ENCODE measurements around the gene ANKK1.

ANKK1 gene

GRCh38 chr11:113409526-113409925 is 21.9 kb downstream of the ANKK1 start:
- H3K4me3 Mint-ChIP-seq, result no peak overlapping the region
- ATAC-seq (replicated peaks) (no peak), DNase-seq (no peak)
- no peak overlapping the region for H3K27ac Mint-ChIP-seq
- H3K9me3 Mint-ChIP-seq, result no peaks in the 10 kb centered on the region
- H3K4me1 Mint-ChIP-seq, result no peaks in the 10 kb centered on the region
- no peaks in the 10 kb centered on the region for H3K27me3 Mint-ChIP-seq
- H3K36me3 Mint-ChIP-seq, result no peaks in the 10 kb centered on the region

- Mint-ChIP-seq H3K4me3 (no peak overlapping the region), H3K9me3 (no peaks in the 10 kb centered on the region), H3K27ac (no peak overlapping the region), H3K4me1 (no peaks in the 10 kb centered on the region), H3K27me3 (no peaks in the 10 kb centered on the region), H3K36me3 (no peaks in the 10 kb centered on the region)
- ATAC-seq (replicated peaks), result no peak
- DNase-seq, result no peak
These were observed 23.0 kb downstream of the ANKK1 start for GRCh38 chr11:113410414-113411135.

- Mint-ChIP-seq H3K27ac (no peak overlapping the region), H3K27me3 (no peaks in the 10 kb centered on the region), H3K4me1 (no peaks in the 10 kb centered on the region), H3K4me3 (no peak overlapping the region), H3K9me3 (no peaks in the 10 kb centered on the region), H3K36me3 (no peaks in the 10 kb centered on the region)
- ATAC-seq (replicated peaks) (no peak), DNase-seq (no peak)
These were observed 24.0 kb downstream of the ANKK1 start for GRCh38 chr11:113411536-113411935.

- Mint-ChIP-seq H3K4me1 (no peaks in the 10 kb centered on the region), H3K4me3 (no peak overlapping the region), H3K27ac (no peak overlapping the region), H3K36me3 (no peaks in the 10 kb centered on the region), H3K27me3 (no peaks in the 10 kb centered on the region), H3K9me3 (no peaks in the 10 kb centered on the region)
- DNase-seq (no peak), ATAC-seq (replicated peaks) (no peak)
These were observed 25.1 kb downstream of the ANKK1 start for GRCh38 chr11:113412675-113413074.

- Mint-ChIP-seq H3K27me3 (no peaks in the 10 kb centered on the region), H3K4me3 (no peak overlapping the region), H3K4me1 (no peaks in the 10 kb centered on the region), H3K9me3 (no peaks in the 10 kb centered on the region), H3K36me3 (no peaks in the 10 kb centered on the region), H3K27ac (no peak overlapping the region)
- ATAC-seq (replicated peaks), result no peak
- DNase-seq, result no peak
These were observed 27.8 kb downstream of the ANKK1 start for GRCh38 chr11:113415343-113415742.

- no peak overlapping the region for H3K27ac Mint-ChIP-seq
- no peaks in the 10 kb centered on the region for H3K36me3 Mint-ChIP-seq
- H3K4me1 Mint-ChIP-seq, result no peaks in the 10 kb centered on the region
- no peak for ATAC-seq (replicated peaks)
- H3K27me3 Mint-ChIP-seq, result peaks cover 0 to 5% of the 10 kb centered on the region in 2 donors
- H3K4me3 Mint-ChIP-seq, result no peak overlapping the region
- no peaks in the 10 kb centered on the region for H3K9me3 Mint-ChIP-seq
- DNase-seq, result no peak
These were observed 29.8 kb downstream of the ANKK1 start for GRCh38 chr11:113417428-113417827.

- no peak for DNase-seq
- Mint-ChIP-seq H3K4me3 (no peak overlapping the region), H3K27me3 (peaks cover 0 to 5% of the 10 kb centered on the region in 2 donors), H3K9me3 (no peaks in the 10 kb centered on the region), H3K27ac (no peak overlapping the region), H3K4me1 (no peaks in the 10 kb centered on the region), H3K36me3 (no peaks in the 10 kb centered on the region)
- ATAC-seq (replicated peaks), result no peak
These were observed 31.9 kb downstream of the ANKK1 start for GRCh38 chr11:113419454-113420003.

- H3K4me3 Mint-ChIP-seq, result no peak overlapping the region
- H3K4me1 Mint-ChIP-seq, result no peaks in the 10 kb centered on the region
- H3K9me3 Mint-ChIP-seq, result no peaks in the 10 kb centered on the region
- ATAC-seq (replicated peaks) (no peak), DNase-seq (no peak)
- H3K36me3 Mint-ChIP-seq, result no peaks in the 10 kb centered on the region
- H3K27ac Mint-ChIP-seq, result no peak overlapping the region
- peaks cover 0 to 5% of the 10 kb centered on the region in 2 donors for H3K27me3 Mint-ChIP-seq
These were observed 33.2 kb downstream of the ANKK1 start for GRCh38 chr11:113420808-113421207.

GRCh38 chr11:113426686-113427085 is 39.1 kb downstream of the ANKK1 start:
- ATAC-seq (replicated peaks), result no peak
- no peaks in the 10 kb centered on the region for H3K36me3 Mint-ChIP-seq

GRCh38 chr11:113431746-113432145 is 44.2 kb downstream of the ANKK1 start:
- H3K4me1 Mint-ChIP-seq, result no peaks in the 10 kb centered on the region
- ATAC-seq (replicated peaks), result no peak
- no peak overlapping the region for H3K27ac Mint-ChIP-seq
- H3K4me3 Mint-ChIP-seq, result no peak overlapping the region
- DNase-seq, result no peak
- no peaks in the 10 kb centered on the region for H3K36me3 Mint-ChIP-seq
- H3K27me3 Mint-ChIP-seq, result peaks cover 4 to 16% of the 10 kb centered on the region in 2 donors
- H3K9me3 Mint-ChIP-seq, result no peaks in the 10 kb centered on the region

More at GRCh38 chr11:113426686-113427085, 39.1 kb downstream of the ANKK1 start:
- Mint-ChIP-seq H3K27me3 (no peaks in the 10 kb centered on the region), H3K9me3 (no peaks in the 10 kb centered on the region), H3K4me1 (no peaks in the 10 kb centered on the region), H3K27ac (no peak overlapping the region), H3K4me3 (no peak overlapping the region)
- no peak for DNase-seq

GRCh38 chr11:113435190-113435968 is 47.8 kb downstream of the ANKK1 start:
- no peaks in the 10 kb centered on the region for H3K9me3 Mint-ChIP-seq
- no peaks in the 10 kb centered on the region for H3K4me1 Mint-ChIP-seq
- no peak for DNase-seq
- peaks cover 4 to 16% of the 10 kb centered on the region in 2 donors for H3K27me3 Mint-ChIP-seq
- H3K4me3 Mint-ChIP-seq, result no peak overlapping the region
- H3K27ac Mint-ChIP-seq, result no peak overlapping the region
- H3K36me3 Mint-ChIP-seq, result no peaks in the 10 kb centered on the region
- no peak for ATAC-seq (replicated peaks)

- Mint-ChIP-seq H3K36me3 (no peaks in the 10 kb centered on the region), H3K4me3 (no peak overlapping the region), H3K9me3 (no peaks in the 10 kb centered on the region), H3K27me3 (peaks cover 4 to 16% of the 10 kb centered on the region in 2 donors), H3K27ac (no peak overlapping the region), H3K4me1 (no peaks in the 10 kb centered on the region)
- no peak for DNase-seq
- ATAC-seq (replicated peaks), result no peak
These were observed 49.2 kb downstream of the ANKK1 start for GRCh38 chr11:113436672-113437252.

GRCh38 chr11:113440816-113441215 is 53.2 kb downstream of the ANKK1 start:
- ATAC-seq (replicated peaks) (no peak), DNase-seq (no peak)
- no peaks in the 10 kb centered on the region for H3K9me3 Mint-ChIP-seq
- H3K4me1 Mint-ChIP-seq, result no peaks in the 10 kb centered on the region
- H3K36me3 Mint-ChIP-seq, result no peaks in the 10 kb centered on the region
- H3K4me3 Mint-ChIP-seq, result no peak overlapping the region
- peaks cover under 1 to 4% of the 10 kb centered on the region in 2 donors for H3K27me3 Mint-ChIP-seq
- H3K27ac Mint-ChIP-seq, result no peak overlapping the region

- H3K36me3 Mint-ChIP-seq, result no peaks in the 10 kb centered on the region
- peaks cover 12 to 15% of the 10 kb centered on the region in 2 donors for H3K27me3 Mint-ChIP-seq
- ATAC-seq (replicated peaks), result no peak
- no peak for DNase-seq
- no peak overlapping the region for H3K27ac Mint-ChIP-seq
- H3K9me3 Mint-ChIP-seq, result no peaks in the 10 kb centered on the region
- no peak overlapping the region for H3K4me3 Mint-ChIP-seq
- H3K4me1 Mint-ChIP-seq, result no peaks in the 10 kb centered on the region
These were observed 57.0 kb downstream of the ANKK1 start for GRCh38 chr11:113444502-113445123.
